Immature natural killer cell (primary cell): Measurements from ENCODE around the gene KIRREL3. TPM values are rescaled to one million over a fixed set of nuclear protein-coding genes. Genes with fewer than 3 reads are reported as not detected.

Source experiments
- DNase-seq, 3 donors: peaks; one replicate each; pipeline ENCODE4 v3.0.0; 2022; ENCODE audit warnings: mixed read lengths in 1 of 3
- H3K27ac Mint-ChIP-seq, 6 donors: one replicate each; pipeline ENCODE4 v1.8.0; 2020; ENCODE audit warnings: mixed read lengths in 6 of 6, mild to moderate bottlenecking in 5 of 6, inconsistent platforms in 4 of 6, moderate library complexity in 3 of 6
- H3K27me3 Mint-ChIP-seq, 3 donors: one replicate each; pipeline ENCODE4 v1.8.0; 2020 to 2021; ENCODE audit warnings: low read depth in 3 of 3, mild to moderate bottlenecking in 3 of 3, mixed read lengths in 3 of 3, moderate library complexity in 3 of 3, inconsistent platforms in 1 of 3
- H3K36me3 Mint-ChIP-seq, 3 donors: one replicate each; pipeline ENCODE4 v1.8.0; 2020; ENCODE audit warnings: mixed read lengths in 3 of 3, inconsistent platforms in 2 of 3, mild to moderate bottlenecking in 2 of 3
- H3K4me1 Mint-ChIP-seq, 2 donors: one replicate each; pipeline ENCODE4 v1.8.0; 2020; ENCODE audit warnings: inconsistent platforms in 2 of 2, mild to moderate bottlenecking in 2 of 2, mixed read lengths in 2 of 2, moderate library complexity in 1 of 2
- H3K4me3 Mint-ChIP-seq, 5 donors: one replicate each; pipeline ENCODE4 v1.8.0; 2020; ENCODE audit warnings: mild to moderate bottlenecking in 5 of 5, mixed read lengths in 5 of 5, inconsistent platforms in 3 of 5, moderate library complexity in 3 of 5
- H3K9me3 Mint-ChIP-seq, 6 donors: one replicate each; pipeline ENCODE4 v1.8.0; 2020; ENCODE audit warnings: mild to moderate bottlenecking in 6 of 6, mixed read lengths in 6 of 6, inconsistent platforms in 4 of 6, moderate library complexity in 3 of 6
- polyA plus RNA-seq, 3 donors: library from polyadenylated mRNA; unstranded; fragments of 300-500 nt; fragmentation: Illumina TruSeq; gene quantifications; one replicate each; pipeline ENCODE4 v1.2.3, GENCODE V29; 2021

Gene KIRREL3
- under 1 TPM in 1 of 3 donors, not detected in 2; 0.66 TPM for polyA plus RNA-seq

DNA sequence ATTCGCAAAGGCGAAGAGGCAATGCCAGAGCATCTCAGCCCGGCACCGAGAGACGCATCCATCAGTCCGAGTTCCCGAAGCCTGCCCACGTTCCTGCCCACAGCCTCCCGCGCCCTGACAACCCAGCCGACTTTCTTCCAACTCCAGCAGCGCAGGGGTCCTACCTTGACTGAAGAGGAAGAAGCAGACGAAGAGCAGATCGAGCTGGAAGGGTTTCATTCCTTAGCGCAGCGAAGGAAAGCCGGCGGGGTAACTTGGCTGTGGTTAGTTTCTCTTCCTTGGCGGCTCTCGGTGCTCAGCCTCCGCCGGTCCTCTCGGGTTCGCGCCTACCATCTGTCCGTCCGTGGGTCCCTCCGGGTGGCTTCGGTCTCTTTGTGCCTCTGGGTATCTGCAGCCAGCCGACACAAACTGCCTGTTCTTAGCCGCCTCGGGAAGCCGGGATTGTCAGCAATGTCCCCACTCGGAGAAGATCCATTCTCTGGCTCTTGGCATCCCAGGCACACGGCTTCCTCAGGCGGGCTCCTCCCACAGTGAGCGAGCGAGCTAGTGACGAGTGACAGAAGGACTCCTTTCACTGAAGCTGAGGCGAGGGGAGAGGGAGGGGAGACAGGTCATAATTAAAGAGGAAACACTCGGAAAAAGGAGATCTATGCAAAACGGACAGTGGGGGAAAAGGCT is at the start of gene KIRREL3:
TSS of gene KIRREL3 (minus strand) at position 480 of the 678 bp plus-strand sequence.
- Mint-ChIP-seq H3K27me3 (peaks cover 5 to 10% (median 8%) of the 10 kb centered on the region in 3 donors), H3K4me3 (no peak within 1 kb of the TSS)

DNA sequence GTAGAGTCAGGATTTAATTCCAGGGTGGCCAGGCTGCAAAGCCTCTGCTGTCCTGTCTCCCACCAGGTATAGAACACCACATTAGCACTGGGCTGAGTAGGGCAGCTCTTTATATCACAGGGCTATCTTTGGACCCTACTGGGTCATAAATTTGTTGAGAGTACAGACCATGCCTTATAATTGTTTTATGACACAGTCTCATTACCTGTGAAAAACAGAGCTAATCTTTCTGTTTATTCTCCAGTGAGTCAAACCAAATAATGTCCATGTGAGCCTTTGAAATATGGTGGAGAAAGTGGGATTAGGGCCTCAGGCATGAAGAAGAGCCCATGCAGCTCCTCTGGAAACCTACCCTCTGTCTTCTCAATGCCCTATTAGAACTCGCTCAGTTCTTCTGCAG is 49.6 kb upstream of the KIRREL3 start:
- Mint-ChIP-seq H3K27me3 (peaks cover 0 to 5% (median 3%) of the 10 kb centered on the region in 3 donors), H3K9me3 (no peaks in the 10 kb centered on the region), H3K27ac (no peak overlapping the region), H3K36me3 (no peaks in the 10 kb centered on the region), H3K4me1 (no peaks in the 10 kb centered on the region), H3K4me3 (no peak overlapping the region)
- no peak for DNase-seq

More for the DNA sequence above, at the start of gene KIRREL3:
- no peak for DNase-seq
- no peaks in the 10 kb centered on the region for H3K4me1 Mint-ChIP-seq
- H3K36me3 Mint-ChIP-seq: no peaks in the 10 kb centered on the region
- H3K27ac Mint-ChIP-seq: no peak within 1 kb of the TSS
- H3K9me3 Mint-ChIP-seq: no peaks in the 10 kb centered on the region

DNA sequence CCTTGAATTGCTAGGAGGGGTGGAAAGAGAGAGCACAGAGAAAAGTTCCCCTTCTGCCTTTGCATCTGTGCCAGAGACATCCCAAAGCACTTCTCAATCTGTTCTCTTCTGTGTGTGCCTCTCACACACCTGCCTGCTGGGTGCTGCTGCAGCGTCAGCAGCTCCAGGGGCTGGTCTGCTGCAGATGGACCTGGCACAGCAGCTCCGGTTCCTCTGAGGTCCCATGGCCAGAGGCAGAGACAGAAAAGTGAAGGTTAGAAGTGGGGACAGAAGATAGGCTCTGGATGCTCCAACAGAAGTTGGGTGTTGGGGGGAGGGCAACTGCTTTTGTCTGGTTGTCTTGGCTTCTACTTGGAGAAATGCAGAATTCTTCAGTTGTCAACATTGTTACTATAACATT is 48.9 kb upstream of the KIRREL3 start:
- no peak for DNase-seq
- Mint-ChIP-seq H3K4me1 (no peaks in the 10 kb centered on the region), H3K36me3 (no peaks in the 10 kb centered on the region), H3K4me3 (no peak overlapping the region), H3K9me3 (no peaks in the 10 kb centered on the region), H3K27me3 (peaks cover 0 to 5% (median 4%) of the 10 kb centered on the region in 3 donors), H3K27ac (no peak overlapping the region)

DNA sequence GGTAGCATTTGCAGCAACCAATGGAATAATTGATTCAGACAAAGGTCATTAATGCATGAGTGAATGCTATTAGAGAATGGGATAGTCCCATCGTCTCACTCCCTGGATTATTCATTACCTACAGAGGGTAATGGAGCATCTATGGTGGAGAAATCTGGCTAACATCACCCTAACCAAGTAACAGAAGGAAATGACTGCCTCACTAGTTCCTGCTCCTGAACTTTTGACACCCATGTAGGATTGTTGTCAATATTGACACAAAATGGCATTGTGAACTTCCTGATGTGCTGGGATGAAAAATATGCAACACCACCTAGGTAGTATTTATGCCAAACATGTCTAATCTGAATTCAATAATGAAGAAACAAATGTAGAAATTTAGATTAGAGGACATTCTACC is 44.0 kb upstream of the KIRREL3 start:
- H3K4me3 Mint-ChIP-seq: no peak overlapping the region
- peaks cover 0 to 10% (median 7%) of the 10 kb centered on the region in 3 donors for H3K27me3 Mint-ChIP-seq
- peaks cover 0 to 2% (median 0%) of the 10 kb centered on the region in 6 donors for H3K9me3 Mint-ChIP-seq
- no peak overlapping the region for H3K27ac Mint-ChIP-seq
- H3K36me3 Mint-ChIP-seq: no peaks in the 10 kb centered on the region
- DNase-seq: no peak
- no peaks in the 10 kb centered on the region for H3K4me1 Mint-ChIP-seq

DNA sequence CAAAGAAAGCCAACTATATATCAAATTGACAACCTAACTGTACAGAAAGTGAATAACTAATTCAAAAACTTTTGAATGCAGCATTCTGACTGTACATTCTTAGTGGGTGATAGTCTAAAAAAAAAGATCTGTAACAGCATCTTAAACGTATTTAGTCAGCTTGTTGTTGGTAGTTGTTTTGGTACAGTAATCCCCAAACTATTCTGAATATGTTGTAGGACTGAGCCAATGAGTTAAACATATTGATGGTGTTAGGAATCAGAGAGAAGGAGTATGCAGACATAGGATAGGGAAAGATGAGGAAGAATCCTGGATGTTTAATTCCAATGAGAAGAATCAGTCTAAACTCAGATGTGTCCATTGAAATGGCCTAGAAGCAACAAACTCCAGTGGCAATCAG is 41.9 kb upstream of the KIRREL3 start:
- no peak for DNase-seq
- H3K4me3 Mint-ChIP-seq: no peak overlapping the region

DNA sequence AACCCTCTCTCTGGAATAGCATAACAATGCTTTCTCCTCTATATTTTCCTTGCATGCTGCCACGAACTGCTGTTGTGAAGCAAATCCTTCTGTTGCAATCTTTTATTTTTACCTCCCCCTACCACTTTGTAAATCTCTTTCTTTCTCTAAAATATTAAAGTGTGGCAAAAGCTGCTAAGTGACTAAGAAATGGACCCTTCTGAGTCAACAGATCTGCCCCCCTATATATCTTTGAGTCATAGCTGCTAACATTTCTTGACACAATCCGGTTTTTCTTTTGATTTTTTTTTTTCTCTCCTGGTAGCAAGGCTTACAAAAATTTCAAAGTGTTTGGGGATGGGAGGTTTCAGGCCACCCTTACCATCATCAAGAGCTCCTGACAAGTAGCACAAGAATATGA is 39.0 kb upstream of the KIRREL3 start:
- no peak overlapping the region for H3K4me3 Mint-ChIP-seq
- peaks cover 2 to 10% (median 4%) of the 10 kb centered on the region in 3 donors for H3K27me3 Mint-ChIP-seq
- H3K4me1 Mint-ChIP-seq: no peaks in the 10 kb centered on the region
- H3K27ac Mint-ChIP-seq: no peak overlapping the region
- no peaks in the 10 kb centered on the region for H3K36me3 Mint-ChIP-seq
- no peak for DNase-seq
- peaks cover 0 to 2% (median 0%) of the 10 kb centered on the region in 6 donors for H3K9me3 Mint-ChIP-seq

More for the DNA sequence above, 41.9 kb upstream of the KIRREL3 start:
- H3K4me1 Mint-ChIP-seq: no peaks in the 10 kb centered on the region
- H3K27ac Mint-ChIP-seq: no peak overlapping the region
- peaks cover 0 to 2% (median 0%) of the 10 kb centered on the region in 6 donors for H3K9me3 Mint-ChIP-seq
- H3K36me3 Mint-ChIP-seq: no peaks in the 10 kb centered on the region
- peaks cover 0 to 12% (median 5%) of the 10 kb centered on the region in 3 donors for H3K27me3 Mint-ChIP-seq

DNA sequence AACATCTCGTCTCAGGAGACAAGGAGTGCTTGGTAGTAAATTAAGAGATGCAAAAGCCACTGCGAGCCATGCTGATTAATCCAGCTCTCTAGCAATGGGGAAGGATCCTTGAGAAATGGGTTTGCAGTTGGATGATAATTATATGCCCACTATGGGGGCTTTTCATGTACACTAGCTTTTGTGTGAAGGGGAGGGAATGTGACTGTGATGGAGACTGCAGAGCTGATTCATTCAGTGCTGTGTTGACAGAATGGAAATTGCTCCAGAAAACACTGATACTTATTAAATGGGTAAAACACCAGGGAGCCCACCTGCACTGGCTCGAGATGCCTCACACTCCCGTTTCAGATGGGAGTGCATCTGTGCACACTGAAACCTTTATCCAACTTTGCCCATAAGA is 37.0 kb upstream of the KIRREL3 start:
- no peaks in the 10 kb centered on the region for H3K4me1 Mint-ChIP-seq
- H3K27me3 Mint-ChIP-seq: peaks cover 0 to 4% (median 4%) of the 10 kb centered on the region in 3 donors
- DNase-seq: no peak
- no peak overlapping the region for H3K4me3 Mint-ChIP-seq
- H3K36me3 Mint-ChIP-seq: no peaks in the 10 kb centered on the region
- H3K9me3 Mint-ChIP-seq: peaks cover 0 to 4% (median 0%) of the 10 kb centered on the region in 6 donors
- H3K27ac Mint-ChIP-seq: no peak overlapping the region

DNA sequence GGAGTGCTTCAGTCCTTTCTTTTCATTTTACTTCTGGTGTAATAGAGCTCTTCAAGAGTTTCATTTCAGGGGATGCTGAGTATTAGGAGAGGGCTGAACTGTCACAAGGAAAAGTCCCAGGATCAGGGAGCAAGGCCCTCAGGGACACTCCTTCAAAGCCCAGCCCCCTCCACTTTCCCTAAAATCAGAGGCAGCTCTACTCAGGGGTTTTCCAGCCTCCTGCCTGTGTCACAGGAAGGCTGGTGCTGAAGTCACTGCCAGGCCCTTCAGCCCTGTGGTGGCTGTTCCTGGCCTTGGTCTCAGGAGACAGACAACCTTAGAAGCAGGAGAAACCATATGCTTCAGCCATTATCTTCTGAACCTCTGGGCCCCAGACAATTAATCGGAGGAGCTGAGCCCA is 36.4 kb upstream of the KIRREL3 start:
- no peak for DNase-seq
- peaks cover 0 to 4% (median 4%) of the 10 kb centered on the region in 3 donors for H3K27me3 Mint-ChIP-seq
- no peak overlapping the region for H3K27ac Mint-ChIP-seq
- H3K4me1 Mint-ChIP-seq: no peaks in the 10 kb centered on the region
- peaks cover 0 to 4% (median 0%) of the 10 kb centered on the region in 6 donors for H3K9me3 Mint-ChIP-seq
- H3K36me3 Mint-ChIP-seq: no peaks in the 10 kb centered on the region
- no peak overlapping the region for H3K4me3 Mint-ChIP-seq

DNA sequence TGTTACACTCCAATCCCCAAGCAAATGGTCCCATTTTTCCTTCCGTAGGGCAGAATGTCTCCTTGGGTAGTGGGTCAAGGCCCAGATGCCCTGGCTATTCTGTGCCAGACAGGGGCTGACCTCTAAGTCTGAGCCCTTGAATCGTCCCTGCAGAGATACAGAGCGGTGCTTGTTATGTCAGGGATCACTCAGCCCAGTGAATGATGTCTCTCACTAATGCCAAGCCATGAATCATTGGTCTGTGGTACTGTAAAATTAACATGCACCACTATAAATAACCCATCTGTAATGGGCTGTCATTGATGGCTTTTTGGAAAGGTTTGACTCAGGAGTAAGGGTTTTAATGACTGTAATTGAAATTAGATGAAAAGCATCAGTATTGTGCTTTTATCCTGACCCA is 35.3 kb upstream of the KIRREL3 start:
- Mint-ChIP-seq H3K9me3 (peaks cover 0 to 4% (median 0%) of the 10 kb centered on the region in 6 donors), H3K36me3 (no peaks in the 10 kb centered on the region), H3K27me3 (peaks cover 0 to 4% (median 2%) of the 10 kb centered on the region in 3 donors), H3K4me1 (no peaks in the 10 kb centered on the region), H3K4me3 (no peak overlapping the region), H3K27ac (no peak overlapping the region)
- no peak for DNase-seq

DNA sequence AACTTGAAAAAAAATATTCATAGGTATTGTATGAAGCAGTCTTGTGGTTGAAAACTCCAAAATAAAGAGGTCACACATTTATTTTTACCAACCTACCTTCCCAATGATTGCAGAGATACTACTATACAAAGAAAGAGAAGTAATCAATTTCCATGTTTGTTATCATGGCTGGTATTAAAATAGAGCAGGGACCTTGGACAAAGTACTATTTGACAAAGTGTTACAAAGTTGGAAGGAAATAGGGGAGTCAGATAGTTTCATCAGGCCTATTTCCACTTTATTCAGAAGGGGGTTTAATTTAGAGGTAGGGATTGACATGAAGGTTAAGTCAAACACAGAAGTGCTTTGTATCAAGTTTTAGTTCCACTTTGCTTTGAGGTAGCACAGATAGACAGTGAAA is 34.4 kb upstream of the KIRREL3 start:
- no peak for DNase-seq
- peaks cover 2 to 4% (median 2%) of the 10 kb centered on the region in 3 donors for H3K27me3 Mint-ChIP-seq
- H3K27ac Mint-ChIP-seq: no peak overlapping the region
- H3K4me1 Mint-ChIP-seq: no peaks in the 10 kb centered on the region
- H3K36me3 Mint-ChIP-seq: no peaks in the 10 kb centered on the region
- H3K4me3 Mint-ChIP-seq: no peak overlapping the region
- H3K9me3 Mint-ChIP-seq: peaks cover 0 to 4% (median 0%) of the 10 kb centered on the region in 6 donors

DNA sequence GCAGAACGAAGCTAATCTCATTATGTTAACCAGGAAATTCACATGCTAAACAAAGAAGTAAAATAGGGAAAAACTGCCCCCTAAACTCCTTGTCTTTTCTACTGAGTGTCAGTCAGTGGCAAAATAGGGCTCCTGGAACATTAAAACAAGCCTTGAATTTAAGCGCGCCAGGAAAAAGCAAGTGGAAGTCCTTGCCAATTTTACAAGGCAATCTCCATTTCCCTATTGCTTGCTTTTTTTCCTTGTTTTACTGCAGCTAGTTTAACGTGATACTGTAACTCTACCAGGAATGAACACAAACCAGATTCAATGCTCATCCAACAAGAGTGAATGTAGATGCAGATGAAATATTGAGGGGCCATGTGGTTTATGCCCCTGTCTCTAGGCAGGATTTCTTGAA is 28.1 kb upstream of the KIRREL3 start:
- Mint-ChIP-seq H3K4me1 (no peaks in the 10 kb centered on the region), H3K27ac (no peak overlapping the region), H3K4me3 (no peak overlapping the region), H3K27me3 (peaks cover 0 to 6% (median 2%) of the 10 kb centered on the region in 3 donors), H3K9me3 (peaks cover 0 to 4% (median 0%) of the 10 kb centered on the region in 6 donors), H3K36me3 (no peaks in the 10 kb centered on the region)
- DNase-seq: no peak

DNA sequence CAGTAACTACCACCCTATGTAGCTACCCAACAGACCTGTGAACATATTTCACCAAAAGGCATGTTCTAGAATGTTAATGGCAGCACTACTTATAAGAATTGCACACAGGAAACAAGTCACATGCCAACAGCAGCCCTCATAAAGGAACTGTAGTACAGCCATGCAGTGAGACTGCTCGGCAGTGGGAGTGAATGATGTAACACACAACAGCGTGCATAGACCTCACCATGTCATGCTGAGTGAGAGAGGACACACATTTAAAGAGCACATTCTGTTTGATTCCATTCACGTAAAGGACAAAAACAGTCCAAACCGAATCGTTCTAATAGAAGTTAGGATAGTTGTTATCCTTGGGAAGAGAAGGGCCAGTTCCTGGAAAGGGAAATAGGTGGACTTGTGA is 27.2 kb upstream of the KIRREL3 start:
- no peaks in the 10 kb centered on the region for H3K4me1 Mint-ChIP-seq
- H3K36me3 Mint-ChIP-seq: no peaks in the 10 kb centered on the region
- peaks cover 0 to 6% (median 2%) of the 10 kb centered on the region in 3 donors for H3K27me3 Mint-ChIP-seq
- peaks cover 0 to 2% (median 0%) of the 10 kb centered on the region in 6 donors for H3K9me3 Mint-ChIP-seq
- no peak overlapping the region for H3K27ac Mint-ChIP-seq
- H3K4me3 Mint-ChIP-seq: no peak overlapping the region
- no peak for DNase-seq

DNA sequence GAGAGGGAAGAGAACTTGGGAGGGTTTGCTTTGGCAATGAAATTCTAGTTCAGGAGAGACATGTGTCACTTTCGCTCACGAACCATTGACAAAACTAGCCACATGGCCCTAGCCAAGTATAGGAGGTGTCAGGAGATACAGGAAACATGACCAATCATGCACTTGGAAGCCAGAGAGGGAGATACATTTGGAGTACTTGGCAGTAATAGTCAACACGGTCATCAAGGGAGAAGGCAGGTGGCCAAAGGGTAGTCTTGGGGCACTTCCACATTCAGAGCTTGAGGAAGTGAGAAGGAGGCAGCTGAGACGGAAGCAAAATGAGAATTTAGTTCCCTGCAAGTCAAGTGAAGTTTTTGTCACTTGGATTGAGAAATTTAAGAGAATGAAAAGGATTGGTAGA is 26.4 kb upstream of the KIRREL3 start:
- Mint-ChIP-seq H3K4me3 (no peak overlapping the region), H3K27ac (no peak overlapping the region), H3K4me1 (no peaks in the 10 kb centered on the region), H3K9me3 (no peaks in the 10 kb centered on the region), H3K36me3 (no peaks in the 10 kb centered on the region), H3K27me3 (peaks cover 0 to 6% (median 2%) of the 10 kb centered on the region in 3 donors)
- DNase-seq: no peak

DNA sequence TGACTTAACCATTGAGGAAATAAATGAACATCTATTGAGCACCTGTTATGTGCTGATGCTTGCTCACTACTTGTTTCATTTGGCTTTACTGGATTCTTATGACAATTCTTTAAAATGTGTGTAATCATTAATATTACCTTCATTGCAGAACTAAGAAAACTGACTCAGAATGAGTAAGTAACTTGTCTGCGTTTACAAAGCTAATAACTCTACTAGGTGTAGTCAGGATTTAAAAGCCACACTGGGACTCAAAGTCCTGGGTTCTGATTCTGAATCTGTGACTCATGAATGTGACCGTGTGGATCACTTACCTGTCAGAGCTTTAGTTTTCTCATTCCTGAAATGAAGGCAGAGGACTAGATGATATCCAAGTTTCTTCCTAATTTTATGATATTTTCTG is 23.4 kb upstream of the KIRREL3 start:
- Mint-ChIP-seq H3K4me1 (no peaks in the 10 kb centered on the region), H3K9me3 (no peaks in the 10 kb centered on the region), H3K36me3 (no peaks in the 10 kb centered on the region), H3K27ac (no peak overlapping the region), H3K27me3 (peaks cover 0 to 3% (median 0%) of the 10 kb centered on the region in 3 donors), H3K4me3 (no peak overlapping the region)
- no peak for DNase-seq
